Nucleus accumbens (tissue), 56 donors: ENCODE measurements around the gene ZGRF1.

Experiments used
- DNase-seq, 56 donors: peaks; one replicate each; lab custom pipeline; 2025; lab: John Stamatoyannopoulos, UW

ZGRF1 gene

GRCh38 chr4:112519689-112520597 is 116.8 kb downstream of the ZGRF1 start:
- DNase-seq, result no peak

- no peak for DNase-seq
Observed at GRCh38 chr4:112518675-112519074, 118.0 kb downstream of the ZGRF1 start.

- no peak for DNase-seq
Observed at GRCh38 chr4:112517911-112518310, 118.8 kb downstream of the ZGRF1 start.

- DNase-seq, result no peak
Observed at GRCh38 chr4:112517067-112517634, 119.6 kb downstream of the ZGRF1 start.

- peak in 1 of 56 donors; percentile 21 for DNase-seq
Observed at GRCh38 chr4:112516471-112517066, 120.1 kb downstream of the ZGRF1 start.

- DNase-seq, result no peak
Observed at GRCh38 chr4:112516066-112516470, 120.6 kb downstream of the ZGRF1 start, which contains the start of gene NEUROG2. NEUROG2 (minus strand) TSS chr4:112516180; CDS start chr4:112515475, 705 bp downstream.

- DNase-seq, result peak in 3 of 56 donors; percentile 4 to 19 (median 5)
Observed at GRCh38 chr4:112515198-112516065, 121.3 kb downstream of the ZGRF1 start.

- DNase-seq, result no peak
Observed at GRCh38 chr4:112514647-112515197, 122.0 kb downstream of the ZGRF1 start.

- DNase-seq, result no peak
Observed at GRCh38 chr4:112513971-112514646, 122.6 kb downstream of the ZGRF1 start.

GRCh38 chr4:112511803-112512118 is 124.9 kb downstream of the ZGRF1 start:
- no peak for DNase-seq

- DNase-seq, result no peak
Observed at GRCh38 chr4:112511093-112511802, 125.5 kb downstream of the ZGRF1 start.

GRCh38 chr4:112510291-112511092 is 126.2 kb downstream of the ZGRF1 start:
- DNase-seq, result no peak

- no peak for DNase-seq
Observed at GRCh38 chr4:112509243-112510141, 127.2 kb downstream of the ZGRF1 start.

- no peak for DNase-seq
Observed at GRCh38 chr4:112508356-112508755, 128.4 kb downstream of the ZGRF1 start.

- no peak for DNase-seq
Observed at GRCh38 chr4:112504807-112505206, 131.9 kb downstream of the ZGRF1 start.

GRCh38 chr4:112502871-112503270 is 133.8 kb downstream of the ZGRF1 start:
- DNase-seq, result no peak

- no peak for DNase-seq
Observed at GRCh38 chr4:112492321-112492720, 144.4 kb downstream of the ZGRF1 start.
